ENCODE data around the gene RAD51AP2.
"Not testable (repeated sequence)": the region's sequence is repeated elsewhere in the genome, so short reads cannot be mapped to it uniquely, and the experiment has no call there.

RAD51AP2 gene

GRCh38 chr2:17536416-17536815 is 18.2 kb upstream of the RAD51AP2 start:
- no peak for DNase-seq

GRCh38 chr2:17533546-17533945 is 15.3 kb upstream of the RAD51AP2 start:
- DNase-seq = no peak

- no peak for DNase-seq
Measured at GRCh38 chr2:17529771-17530170, 11.5 kb upstream of the RAD51AP2 start.

GRCh38 chr2:17522303-17522702 is 4.1 kb upstream of the RAD51AP2 start:
- DNase-seq = no peak

- no peak for DNase-seq
Measured at GRCh38 chr2:17521621-17522020, 3.4 kb upstream of the RAD51AP2 start.

GRCh38 chr2:17520761-17521160 is 2.5 kb upstream of the RAD51AP2 start:
- DNase-seq = no peak

GRCh38 chr2:17519486-17519885 is 1.2 kb upstream of the RAD51AP2 start:
- DNase-seq = no peak

GRCh38 chr2:17517481-17518211 is 594 bp downstream of the RAD51AP2 start:
- DNase-seq = no peak

- no peak for DNase-seq
Measured at GRCh38 chr2:17515652-17516051, 2.6 kb downstream of the RAD51AP2 start.

- DNase-seq = no peak
Measured at GRCh38 chr2:17506736-17507616, 11.3 kb downstream of the RAD51AP2 start.

GRCh38 chr2:17497718-17498117 is 20.5 kb downstream of the RAD51AP2 start:
- DNase-seq = no peak

GRCh38 chr2:17495590-17495989 is 22.6 kb downstream of the RAD51AP2 start:
- no peak for DNase-seq

GRCh38 chr2:17490165-17490564 is 28.1 kb downstream of the RAD51AP2 start:
- not testable (repeated sequence) for DNase-seq

GRCh38 chr2:17488610-17489009 is 29.6 kb downstream of the RAD51AP2 start:
- not testable (repeated sequence) for DNase-seq

- no peak for DNase-seq
Measured at GRCh38 chr2:17483496-17483895, 34.7 kb downstream of the RAD51AP2 start.

GRCh38 chr2:17482651-17483050 is 35.6 kb downstream of the RAD51AP2 start:
- no peak for DNase-seq

GRCh38 chr2:17479875-17480274 is 38.4 kb downstream of the RAD51AP2 start:
- no peak for DNase-seq

GRCh38 chr2:17476830-17477229 is 41.4 kb downstream of the RAD51AP2 start:
- no peak for DNase-seq

GRCh38 chr2:17476064-17476463 is 42.2 kb downstream of the RAD51AP2 start:
- no peak for DNase-seq

GRCh38 chr2:17475286-17475685 is 43.0 kb downstream of the RAD51AP2 start:
- no peak for DNase-seq

- no peak for DNase-seq
Measured at GRCh38 chr2:17471979-17472378, 46.3 kb downstream of the RAD51AP2 start.

GRCh38 chr2:17470855-17471641 is 47.2 kb downstream of the RAD51AP2 start:
- no peak for DNase-seq

GRCh38 chr2:17461087-17461475 is 57.2 kb downstream of the RAD51AP2 start:
- no peak for DNase-seq
